H1 (cell line): ENCODE measurements around the gene SLC6A18. TPM values are rescaled to one million over a fixed set of nuclear protein-coding genes. Genes with fewer than 3 reads are reported as not detected.

Experiments
- POU5F1 ChIP-seq: IDR thresholded peaks from 2 replicates; pipeline ENCODE4 v1.6.1; 2011; ENCODE audit warnings: low read depth, mild to moderate bottlenecking, low read length, moderate library complexity
- RAD21 ChIP-seq, 2 experiments: IDR thresholded peaks in 1 of 2; conservative IDR thresholded peaks in 1 of 2; 2 replicates each; pipeline ENCODE4 v1.6.1; 2011; ENCODE audit warnings: low read depth in 2 of 2, low read length in 2 of 2, improper control_type of control experiment in 1 of 2, inconsistent platforms in 1 of 2, mild to moderate bottlenecking in 1 of 2, moderate library complexity in 1 of 2
- RXRA ChIP-seq: IDR thresholded peaks from 2 replicates; pipeline ENCODE4 v1.6.1; 2011; ENCODE audit warnings: low read depth, mild to moderate bottlenecking, low read length, moderate library complexity; ENCODE audit not compliant: insufficient read depth
- polyA plus RNA-seq, 7 experiments: library from polyadenylated mRNA; depleted of rRNA in 3 of 7; stranded (reverse) in 5 of 7; unstranded in 2 of 7; fragments of >200 nt in 5 of 7; fragments of 200-250 nt in 2 of 7; gene quantifications; 1 replicate in 5 of 7; 2 replicates in 1 of 7; 4 replicates in 1 of 7; pipeline versions ENCODE4 v1.2.1 to v1.2.3, GENCODE V29; 2011 to 2013; ENCODE audit warnings: missing spikeins in 2 of 7, mixed read lengths in 2 of 7
- total RNA-seq: library from RNA; stranded (reverse); fragmentation: NEBNext Ultra II Directional; extraction: Animal tissue kit (Norgen Biotek cat#: 25700); gene quantifications from 2 replicates; pipeline ENCODE4 v1.2.1, GENCODE V29; 2021
- TF ChIP-seq, protein P1 (sequence below): IDR thresholded peaks from 2 replicates; pipeline ENCODE4 v1.6.1; 2012; ENCODE audit warnings: low read length, inconsistent platforms

SLC6A18 gene
- total and polyA plus RNA-seq, 2 of the 8 experiments (the other 6 are each of a cell fraction or from before 2014, with no cell fraction given) = not detected

DNA sequence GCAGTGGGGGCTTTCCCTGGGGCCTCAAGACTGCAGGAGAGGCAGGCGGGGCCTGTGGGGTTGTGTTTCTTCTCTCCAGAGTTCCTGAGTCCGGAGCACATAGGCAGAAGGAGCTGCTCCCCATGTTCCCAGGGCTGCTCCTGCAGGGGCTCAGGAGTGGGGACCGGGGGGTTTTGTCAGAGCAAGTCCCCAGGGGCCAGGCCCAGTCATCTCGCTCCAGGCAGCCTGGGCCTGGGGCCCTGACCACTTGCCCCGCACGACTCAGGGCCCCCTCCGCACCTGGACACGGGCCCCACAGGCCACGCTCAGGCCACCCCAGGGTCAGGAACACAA is 45.8 kb upstream of the SLC6A18 start (continued):
- TF ChIP-seq, protein P1, sequence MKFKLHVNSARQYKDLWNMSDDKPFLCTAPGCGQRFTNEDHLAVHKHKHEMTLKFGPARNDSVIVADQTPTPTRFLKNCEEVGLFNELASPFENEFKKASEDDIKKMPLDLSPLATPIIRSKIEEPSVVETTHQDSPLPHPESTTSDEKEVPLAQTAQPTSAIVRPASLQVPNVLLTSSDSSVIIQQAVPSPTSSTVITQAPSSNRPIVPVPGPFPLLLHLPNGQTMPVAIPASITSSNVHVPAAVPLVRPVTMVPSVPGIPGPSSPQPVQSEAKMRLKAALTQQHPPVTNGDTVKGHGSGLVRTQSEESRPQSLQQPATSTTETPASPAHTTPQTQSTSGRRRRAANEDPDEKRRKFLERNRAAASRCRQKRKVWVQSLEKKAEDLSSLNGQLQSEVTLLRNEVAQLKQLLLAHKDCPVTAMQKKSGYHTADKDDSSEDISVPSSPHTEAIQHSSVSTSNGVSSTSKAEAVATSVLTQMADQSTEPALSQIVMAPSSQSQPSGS = no peak
- no peak for TF ChIP-seq POU5F1
- no peak for TF ChIP-seq RXRA
- no peak for TF ChIP-seq RAD21 (IDR thresholded peaks at IDR 0.05 in 1 of 2, conservative IDR thresholded peaks at IDR 0.05 in 1 of 2; ENCODE audit: low read depth in 2 of 2, low read length in 2 of 2)
